Activated naive CD4-positive, alpha-beta T cell treated with anti-CD3 and anti-CD28 coated beads, Interleukin-2, amount 50 U/mL, for 72 hours (primary cell): Measurements from ENCODE around the gene CLNK. TPM values are rescaled to one million over a fixed set of nuclear protein-coding genes. Genes with fewer than 3 reads are reported as not detected.

ENCODE experiments used
- ATAC-seq, 2 donors: fragments of 150-1000 bp; cut with Tn5 transposase; 2 replicates each; pipeline ENCODE4 v1.10.0; 2021; ENCODE audit warnings: mild to moderate bottlenecking in 2 of 2, moderate library complexity in 2 of 2
- DNase-seq, 2 donors: peaks; one replicate each; pipeline ENCODE4 v3.0.0; 2021 to 2022; ENCODE audit warnings: low spot score in 2 of 2
- H3K27ac Mint-ChIP-seq, 2 donors: one replicate each; pipeline ENCODE4 v1.8.0; 2022; ENCODE audit warnings: mild to moderate bottlenecking in 2 of 2, mixed read lengths in 2 of 2
- H3K36me3 Mint-ChIP-seq, 2 donors: one replicate each; pipeline ENCODE4 v1.8.0; 2022; ENCODE audit warnings: mixed read lengths in 2 of 2
- H3K9me3 Mint-ChIP-seq, 2 donors: one replicate each; pipeline ENCODE4 v1.8.0; 2022; ENCODE audit warnings: mixed read lengths in 2 of 2
- total RNA-seq, 2 donors: library from RNA; stranded (reverse); gene quantifications; one replicate each; pipeline ENCODE4 v1.2.3, GENCODE V29; 2022

The CLNK gene
- total RNA-seq, 2 donors from 2014 or later, result 0.39 TPM; not detected in 1

DNA sequence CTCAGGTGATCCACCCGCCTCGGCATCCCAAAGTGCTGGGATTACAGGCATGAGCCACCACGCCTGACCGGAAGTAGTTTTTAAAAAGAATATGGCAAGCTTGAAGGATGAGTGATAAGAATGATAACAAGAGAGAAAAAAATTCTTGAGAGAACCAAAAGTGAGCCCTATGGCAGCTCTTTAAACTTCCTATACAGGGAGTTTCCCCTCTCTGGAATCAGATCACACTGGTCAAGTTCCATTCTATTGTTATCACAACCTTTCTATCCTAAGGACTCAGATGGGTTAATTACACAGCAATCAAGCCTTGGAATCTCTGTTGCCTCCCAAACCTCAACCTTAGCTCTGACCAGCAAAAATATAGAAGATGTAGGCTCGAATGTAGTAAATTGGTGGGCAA lies 193.6 kb downstream of the CLNK start:
- DNase-seq (no peak), ATAC-seq (no peak)
- H3K36me3 Mint-ChIP-seq, result no peaks in the 10 kb centered on the region
- H3K9me3 Mint-ChIP-seq, result no peaks in the 10 kb centered on the region
- no peak overlapping the region for H3K27ac Mint-ChIP-seq

DNA sequence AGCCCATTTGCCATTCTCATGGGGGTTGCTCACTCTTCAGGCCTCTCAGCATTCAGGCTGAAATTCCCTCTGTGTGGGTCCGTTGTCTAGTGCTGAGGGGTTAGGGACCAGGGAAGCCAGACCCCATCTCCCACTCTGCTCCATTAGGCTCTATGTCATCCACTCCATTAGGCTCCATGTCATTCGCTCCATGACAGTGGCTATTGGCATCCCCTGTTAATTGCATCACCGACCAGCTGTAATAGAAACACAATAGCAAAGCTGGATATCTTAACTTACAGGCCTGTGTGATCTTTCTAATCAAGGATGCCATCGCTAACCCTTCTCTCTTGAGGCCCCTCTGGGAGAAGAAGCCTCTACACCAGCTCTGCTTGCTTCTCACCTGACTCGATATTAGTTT lies 201.7 kb downstream of the CLNK start:
- Mint-ChIP-seq H3K9me3 (no peaks in the 10 kb centered on the region), H3K27ac (no peak overlapping the region), H3K36me3 (no peaks in the 10 kb centered on the region)
- ATAC-seq (no peak), DNase-seq (no peak)

DNA sequence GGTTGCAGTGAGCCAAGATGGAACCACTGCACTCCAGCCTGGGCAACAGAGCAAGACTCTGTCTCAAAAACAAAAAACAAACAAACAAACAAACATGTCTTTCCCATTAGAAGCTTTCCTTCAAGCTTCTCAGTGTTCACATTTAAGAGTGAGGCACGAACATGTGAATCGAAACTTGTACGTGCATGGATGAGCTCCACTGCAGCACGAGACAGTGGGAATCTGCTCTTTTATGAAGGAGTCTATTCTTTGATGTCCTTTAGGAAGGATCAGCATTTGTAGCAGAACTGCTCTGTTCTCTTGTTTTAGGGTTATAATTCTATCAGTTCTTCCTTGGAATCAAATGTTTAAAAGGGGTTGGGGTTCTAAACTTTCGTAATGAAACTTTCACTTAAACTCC lies 204.0 kb downstream of the CLNK start:
- Mint-ChIP-seq H3K9me3 (no peaks in the 10 kb centered on the region), H3K36me3 (no peaks in the 10 kb centered on the region), H3K27ac (no peak overlapping the region)
- DNase-seq (no peak), ATAC-seq (no peak)

DNA sequence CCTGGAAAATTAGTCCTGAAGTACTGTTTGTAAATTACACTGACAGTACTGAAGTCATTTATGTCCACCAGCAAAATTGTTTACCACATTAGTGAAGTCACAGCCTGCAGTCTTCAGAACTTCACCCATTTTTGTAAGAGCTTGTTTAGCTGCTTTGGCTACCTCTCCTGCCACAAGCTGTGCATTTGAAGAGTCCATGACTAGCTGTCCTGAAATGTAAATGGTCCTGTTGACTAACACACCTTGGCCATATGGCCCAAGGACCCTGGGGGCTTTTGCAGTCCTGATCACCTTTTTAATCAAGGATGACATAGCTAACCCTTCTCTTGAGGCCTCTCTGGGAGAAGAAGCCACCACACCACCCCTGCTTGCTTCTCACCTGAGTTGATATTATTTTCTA lies 205.9 kb downstream of the CLNK start:
- no peak for ATAC-seq
- no peaks in the 10 kb centered on the region for H3K36me3 Mint-ChIP-seq

DNA sequence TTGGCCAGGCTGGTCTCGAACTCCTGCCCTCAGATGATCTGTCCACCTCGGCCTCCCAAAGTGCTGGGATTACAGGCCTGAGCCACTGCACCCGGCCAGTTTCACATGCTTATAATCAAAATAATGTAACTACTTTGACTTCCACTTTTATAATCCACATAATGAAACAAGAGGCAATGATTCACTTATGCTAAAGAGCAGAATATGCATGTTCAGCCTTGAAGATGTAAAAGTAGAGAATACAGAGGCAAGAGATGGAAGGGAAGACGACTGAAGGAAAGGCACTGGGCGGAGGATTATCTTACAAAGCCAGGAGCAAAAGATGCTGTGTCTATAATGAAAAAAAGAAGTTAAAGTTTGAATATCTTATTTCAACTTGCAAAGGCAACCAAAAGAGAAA lies 214.1 kb downstream of the CLNK start:
- DNase-seq (no peak), ATAC-seq (no peak)
- H3K36me3 Mint-ChIP-seq, result no peaks in the 10 kb centered on the region
- H3K9me3 Mint-ChIP-seq, result no peaks in the 10 kb centered on the region
- H3K27ac Mint-ChIP-seq, result no peak overlapping the region

More for the DNA sequence above, 205.9 kb downstream of the CLNK start:
- DNase-seq, result no peak
- no peaks in the 10 kb centered on the region for H3K9me3 Mint-ChIP-seq
- H3K27ac Mint-ChIP-seq, result no peak overlapping the region

DNA sequence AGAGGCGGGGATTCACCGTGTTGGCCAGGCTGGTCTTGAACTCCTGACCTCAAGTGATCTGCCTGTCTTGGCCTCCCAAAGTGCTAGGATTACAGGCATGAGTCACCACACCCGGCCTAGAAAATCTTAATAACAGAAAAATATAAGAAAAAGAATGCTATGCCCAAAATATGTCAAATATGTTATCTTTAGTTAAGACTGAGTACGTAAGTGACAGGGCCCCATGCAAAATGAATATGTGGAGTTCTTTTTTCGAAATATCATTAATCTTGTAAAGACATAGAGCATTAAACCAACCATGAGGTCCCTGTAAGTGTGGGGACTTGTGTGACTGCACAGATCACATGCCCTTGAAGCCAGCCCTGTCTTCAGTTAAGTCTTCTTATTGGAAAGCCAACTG lies 218.4 kb downstream of the CLNK start:
- H3K27ac Mint-ChIP-seq, result no peak overlapping the region
- no peak for ATAC-seq
- peaks cover 0 to 4% of the 10 kb centered on the region in 2 donors for H3K9me3 Mint-ChIP-seq
- peaks cover 11 to 13% of the 10 kb centered on the region in 2 donors for H3K36me3 Mint-ChIP-seq
- no peak for DNase-seq

DNA sequence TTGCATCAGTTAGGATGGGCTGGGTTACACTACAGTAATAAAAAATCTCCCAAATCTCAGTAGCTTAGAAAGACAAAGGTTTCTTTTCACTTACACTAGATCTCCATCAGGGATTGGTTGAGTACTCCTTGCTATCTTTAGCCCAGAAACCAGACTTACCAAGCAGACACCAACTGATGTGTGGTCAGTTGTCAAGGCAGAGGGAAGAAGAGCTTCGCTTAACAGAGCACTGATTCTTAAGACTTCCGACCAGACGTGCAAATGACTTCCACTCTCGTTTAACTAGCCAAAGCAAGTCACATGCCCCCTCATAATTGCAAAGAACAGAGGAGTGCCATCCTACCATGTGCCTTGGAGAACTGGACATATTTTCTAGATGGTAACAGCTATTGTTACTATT lies 221.7 kb downstream of the CLNK start:
- no peak for ATAC-seq
- Mint-ChIP-seq H3K27ac (no peak overlapping the region), H3K36me3 (peaks cover 11 to 13% of the 10 kb centered on the region in 2 donors), H3K9me3 (peaks cover 0 to 4% of the 10 kb centered on the region in 2 donors)
- no peak for DNase-seq

DNA sequence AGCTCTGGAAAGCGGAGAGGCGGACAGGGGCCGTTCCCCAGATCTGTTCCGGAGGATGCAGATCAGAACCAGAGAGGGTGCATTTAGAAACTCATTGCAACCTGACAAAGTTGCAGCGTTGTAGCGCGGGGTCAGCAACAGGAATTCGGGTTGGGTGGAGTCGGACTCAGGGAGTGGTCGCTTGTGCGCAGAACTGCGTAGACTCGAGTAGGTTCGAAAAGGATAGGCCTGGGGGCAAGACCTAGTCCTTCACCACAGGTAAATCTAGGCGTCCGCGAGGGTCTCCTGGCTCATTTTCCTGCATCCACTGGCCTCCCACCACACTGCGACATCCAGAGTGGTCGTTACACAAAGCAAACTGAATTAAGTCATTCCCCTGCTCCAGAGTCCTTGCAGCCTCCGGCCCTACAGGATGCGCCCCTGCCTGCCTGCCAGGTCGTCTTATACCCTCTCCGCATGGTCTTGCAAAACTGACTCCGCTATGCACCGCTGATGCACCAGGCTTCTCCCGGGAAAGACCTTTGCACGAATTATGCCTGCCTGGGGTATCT lies 222.6 kb downstream of the CLNK start:
- Mint-ChIP-seq H3K27ac (no peak overlapping the region), H3K9me3 (peaks cover 0 to 4% of the 10 kb centered on the region in 2 donors), H3K36me3 (peaks cover 11 to 13% of the 10 kb centered on the region in 2 donors)
- ATAC-seq, result no peak
- no peak for DNase-seq

DNA sequence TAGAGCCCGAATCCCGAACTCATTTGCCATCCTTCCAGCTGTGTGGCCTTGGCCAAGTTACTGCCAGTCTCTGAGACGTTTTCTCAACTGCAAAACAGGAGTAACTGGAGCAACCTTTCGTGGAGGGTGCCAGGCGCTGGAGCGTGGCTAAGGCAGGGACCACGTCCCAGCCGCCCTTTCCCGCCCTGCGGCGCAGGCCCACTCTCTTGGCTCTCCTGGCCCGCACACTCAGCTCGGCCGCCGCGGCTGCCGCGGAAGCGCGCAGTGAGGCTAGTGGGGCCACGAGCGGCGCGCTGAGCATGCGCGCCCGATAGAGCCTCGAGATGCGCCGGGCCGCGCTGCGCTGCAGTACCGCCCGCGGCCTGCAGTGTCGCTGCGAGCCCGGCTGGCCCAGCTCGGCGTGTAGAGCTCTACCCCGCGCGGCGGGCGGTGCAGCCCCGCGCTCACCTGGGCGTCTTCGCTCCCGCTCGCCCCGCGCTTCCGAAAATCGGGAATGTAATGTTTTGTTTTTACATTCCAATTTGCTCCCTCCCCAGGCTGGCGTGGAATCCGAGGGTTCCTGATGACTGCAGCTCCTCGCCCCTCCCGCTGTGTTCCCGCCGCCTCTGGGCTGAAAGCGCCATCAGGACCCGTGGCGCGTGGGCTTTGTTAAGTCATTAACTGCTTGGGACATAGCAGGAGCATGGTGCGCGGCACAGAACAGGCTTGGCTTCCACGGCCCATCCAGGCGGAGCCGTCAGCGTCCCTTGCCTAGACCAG lies 223.3 kb downstream of the CLNK start:
- Mint-ChIP-seq H3K9me3 (peaks cover 0 to 4% of the 10 kb centered on the region in 2 donors), H3K36me3 (peaks cover 15 to 16% of the 10 kb centered on the region in 2 donors), H3K27ac (peak overlapping the region in 1 of 2 donors; percentile 31)
- DNase-seq (peak; percentile 80 to 85), ATAC-seq (peak; percentile 77 to 81)

DNA sequence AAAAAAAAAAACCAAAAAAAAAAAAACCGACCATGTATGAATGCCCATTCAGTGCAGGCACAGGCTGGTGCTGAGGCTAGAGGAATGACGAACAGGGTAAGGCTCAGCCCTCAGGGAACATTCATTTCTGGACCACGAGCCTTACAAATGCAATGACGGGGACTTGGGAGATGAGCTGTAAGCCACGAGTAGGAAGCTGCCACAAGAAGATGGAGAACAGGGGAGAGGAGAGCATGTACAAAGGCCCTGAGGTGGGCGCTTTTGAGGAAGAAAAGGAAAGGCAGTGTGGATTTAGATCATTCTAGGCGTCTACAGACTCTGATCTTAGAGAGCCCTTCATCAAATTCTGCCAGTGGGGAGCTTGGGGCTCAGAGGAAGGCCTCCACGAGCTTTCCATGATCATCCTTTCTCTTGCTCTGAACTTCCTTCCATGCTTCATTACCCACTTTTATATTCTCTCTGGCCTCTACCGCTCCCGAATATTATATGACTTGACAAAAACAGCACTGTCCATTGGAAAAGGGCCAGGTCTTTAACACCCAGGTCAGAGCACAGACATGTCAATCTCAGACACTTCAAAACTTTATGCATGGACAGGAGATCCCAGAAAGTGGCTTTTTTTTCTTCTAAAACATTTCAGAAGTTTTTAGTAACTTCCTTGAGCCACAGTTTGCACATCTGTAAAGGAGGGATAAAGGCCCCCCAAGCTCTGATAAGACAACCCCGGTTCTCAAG lies 224.1 kb downstream of the CLNK start:
- peak; percentile 56 to 61 for ATAC-seq
- peak; percentile 28 to 61 for DNase-seq
- Mint-ChIP-seq H3K9me3 (peaks cover 0 to 4% of the 10 kb centered on the region in 2 donors), H3K36me3 (peaks cover 17 to 19% of the 10 kb centered on the region in 2 donors), H3K27ac (peak overlapping the region in 1 of 2 donors; percentile 31)

DNA sequence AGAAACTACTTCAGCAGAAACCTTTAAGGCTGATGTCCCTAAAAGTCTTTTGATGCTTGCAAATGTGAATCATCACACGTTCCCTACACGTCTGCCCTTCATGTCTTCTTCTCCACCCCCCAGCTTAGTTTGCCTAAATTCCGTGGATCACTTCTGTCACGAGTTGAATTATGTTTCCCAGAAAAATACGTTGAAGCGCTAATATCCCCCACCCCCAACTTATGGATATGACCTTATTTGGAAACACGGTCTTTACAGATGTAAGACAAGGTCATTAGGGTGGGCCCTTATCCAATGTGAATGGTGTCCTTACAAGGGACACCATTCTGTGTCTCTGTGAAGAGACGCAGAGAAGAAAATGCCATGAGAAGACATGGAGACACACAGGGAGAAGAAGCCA lies 225.3 kb downstream of the CLNK start:
- no peak overlapping the region for H3K27ac Mint-ChIP-seq

DNA sequence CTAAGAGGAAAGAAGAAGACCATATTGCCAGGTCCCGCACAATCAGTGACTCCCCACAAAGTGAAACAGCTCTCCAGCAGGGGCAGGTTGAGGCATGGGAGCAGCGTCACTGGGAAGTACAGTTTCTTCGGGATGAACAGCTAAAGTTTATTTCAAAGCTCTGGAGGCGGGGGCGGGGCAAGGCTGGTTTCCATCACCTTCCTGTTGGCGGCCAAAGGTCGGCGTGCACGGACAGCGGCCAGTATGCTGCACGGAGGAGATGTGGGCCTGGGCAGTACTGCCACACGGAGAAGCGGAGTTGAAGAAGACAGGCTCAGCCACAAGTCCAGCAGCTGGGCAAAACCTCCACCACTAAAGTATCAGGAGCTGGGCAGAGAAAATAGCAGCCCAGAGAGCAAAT lies 226.4 kb downstream of the CLNK start:
- H3K36me3 Mint-ChIP-seq, result peaks cover 36 to 41% of the 10 kb centered on the region in 2 donors
- no peak overlapping the region for H3K27ac Mint-ChIP-seq

More for the DNA sequence above, 225.3 kb downstream of the CLNK start:
- DNase-seq (no peak), ATAC-seq (no peak)
- peaks cover 3 to 7% of the 10 kb centered on the region in 2 donors for H3K9me3 Mint-ChIP-seq
- peaks cover 28 to 30% of the 10 kb centered on the region in 2 donors for H3K36me3 Mint-ChIP-seq

DNA sequence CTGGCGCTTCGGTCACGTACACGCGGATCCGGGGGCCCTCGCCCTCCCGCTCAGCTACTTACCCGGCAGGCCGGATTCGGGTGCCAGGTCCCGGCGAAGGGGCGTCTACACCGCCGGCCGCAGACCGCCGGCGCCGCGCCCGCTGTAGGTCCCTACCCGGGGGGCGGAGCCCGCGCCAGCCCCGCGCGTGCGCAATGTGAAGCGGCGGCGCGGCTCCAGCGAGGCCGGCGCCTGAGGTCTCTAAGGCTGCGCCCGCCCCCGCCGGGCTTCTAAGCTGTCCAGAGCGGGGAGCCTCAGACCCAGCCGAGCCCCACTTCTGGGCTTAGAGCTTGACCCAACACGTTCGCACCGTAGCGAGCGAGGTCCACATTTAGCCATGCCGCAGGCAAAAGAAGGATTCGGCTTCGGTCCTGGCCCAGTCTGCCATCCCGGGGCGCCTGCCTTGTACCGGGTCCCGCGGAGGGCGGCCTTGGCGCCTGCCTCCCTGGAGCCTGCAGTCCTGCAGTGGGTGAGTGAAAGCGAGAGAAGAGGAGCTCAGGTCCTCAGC lies 227.2 kb downstream of the CLNK start, which contains the start of gene ZNF518B:
TSS of gene ZNF518B (minus strand) at position 172 of the 547 bp plus-strand sequence. CDS start 11,098 bp downstream, outside the sequence.
- Mint-ChIP-seq H3K9me3 (peaks cover 3 to 11% of the 10 kb centered on the region in 2 donors), H3K27ac (peak within 1 kb of the TSS; percentile 84 to 90), H3K36me3 (peaks cover 36 to 41% of the 10 kb centered on the region in 2 donors)
- ATAC-seq (peak; percentile 72 to 73), DNase-seq (peak; percentile 82 to 84)

More for the DNA sequence above, 226.4 kb downstream of the CLNK start:
- H3K9me3 Mint-ChIP-seq, result peaks cover 3 to 7% of the 10 kb centered on the region in 2 donors
- ATAC-seq (no peak), DNase-seq (no peak)

DNA sequence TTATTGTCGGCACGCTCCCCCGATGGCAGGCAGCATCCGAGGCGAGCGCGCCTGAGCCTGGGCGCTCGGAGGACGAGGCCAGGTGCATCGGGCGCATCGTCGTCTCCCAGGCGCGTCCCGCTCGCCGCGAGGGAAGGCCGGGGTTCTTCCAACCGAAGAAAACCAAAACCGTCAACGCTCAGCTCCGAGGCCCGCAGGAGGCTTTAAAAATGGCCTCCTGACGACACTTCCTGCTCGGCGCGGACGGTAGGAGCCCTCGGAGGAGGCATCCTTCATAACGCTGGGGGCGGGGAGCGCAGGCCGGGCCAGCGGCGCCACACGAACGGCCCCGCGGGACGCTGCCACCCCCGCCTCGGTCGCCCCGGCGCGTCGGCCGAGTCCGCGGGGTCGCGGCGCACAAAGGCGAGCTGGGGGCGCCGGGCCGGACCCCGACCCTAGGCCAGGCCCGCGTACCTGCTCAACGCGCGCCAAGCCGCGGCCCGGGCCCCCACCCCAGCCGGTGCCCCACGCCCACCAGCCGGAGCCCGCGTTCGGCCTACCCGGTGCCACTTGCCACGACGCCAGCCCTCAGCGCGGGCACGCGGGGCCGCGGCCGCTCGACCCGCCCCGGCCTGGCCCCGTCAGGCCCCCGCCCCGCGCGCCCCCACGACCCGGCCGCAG lies 227.8 kb downstream of the CLNK start:
- peaks cover 40 to 44% of the 10 kb centered on the region in 2 donors for H3K36me3 Mint-ChIP-seq
- DNase-seq, result peak; percentile 61 to 68
- H3K9me3 Mint-ChIP-seq, result peaks cover 3 to 13% of the 10 kb centered on the region in 2 donors
- ATAC-seq, result peak; percentile 63 to 67
- peak overlapping the region in 1 of 2 donors; percentile 90 for H3K27ac Mint-ChIP-seq

DNA sequence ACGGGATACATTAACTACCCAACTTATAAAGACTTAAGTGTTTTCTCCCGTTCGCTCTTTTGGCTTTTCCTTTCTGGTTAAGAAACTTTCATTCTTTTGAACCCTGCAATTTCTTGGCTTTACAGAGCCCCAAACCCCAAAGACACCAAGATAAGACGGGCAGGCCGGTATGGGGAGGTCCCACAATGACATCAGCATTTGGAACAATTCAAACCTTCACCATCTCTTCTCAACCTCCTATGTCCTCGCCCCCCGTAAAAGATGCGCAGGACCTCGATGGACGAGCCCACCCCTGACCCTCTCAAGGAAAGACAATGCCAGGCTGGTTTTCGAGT lies 228.3 kb downstream of the CLNK start:
- Mint-ChIP-seq H3K27ac (peak overlapping the region; percentile 84 to 90), H3K9me3 (peaks cover 3 to 13% of the 10 kb centered on the region in 2 donors), H3K36me3 (peaks cover 41 to 47% of the 10 kb centered on the region in 2 donors)
- DNase-seq, result peak in 1 of 2 donors; percentile 5
- ATAC-seq, result no peak

DNA sequence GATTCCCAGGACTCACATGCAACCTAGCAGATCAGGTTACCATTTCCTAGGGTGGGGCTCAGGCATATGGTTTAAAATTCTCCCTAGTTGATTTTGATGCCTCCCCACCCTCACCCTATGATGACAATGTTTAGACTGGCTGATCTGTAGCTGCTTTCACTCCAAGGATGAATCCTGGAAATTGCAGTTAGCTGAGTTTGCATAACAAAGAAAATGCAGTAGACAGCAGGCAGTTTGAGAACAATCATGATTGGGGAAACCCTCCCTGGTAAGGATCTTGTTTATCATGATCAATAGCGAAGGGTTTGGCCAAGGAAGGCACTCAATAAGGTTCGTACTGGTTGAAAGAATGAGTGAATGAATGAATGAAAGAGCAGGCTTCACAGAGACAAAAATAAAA lies 229.4 kb downstream of the CLNK start:
- Mint-ChIP-seq H3K27ac (no peak overlapping the region), H3K36me3 (peaks cover 52 to 58% of the 10 kb centered on the region in 2 donors), H3K9me3 (peaks cover 3 to 13% of the 10 kb centered on the region in 2 donors)
- no peak for ATAC-seq
- DNase-seq, result no peak
